Upper lobe of left lung (tissue), 4 donors: ENCODE results near the gene GNAI1.

Experiments used
- CTCF ChIP-seq, 6 experiments: fragments of 450-650 bp in 4 of 6; fragments of 200-600 bp in 2 of 6; sonication (generic) in 2 of 6; IDR thresholded peaks; one replicate each; pipeline ENCODE4 v1.5.1; 2016 to 2019; ENCODE audit warnings: antibody characterized with exemption in 6 of 6
- EP300 ChIP-seq, 4 donors: sonication (generic); formaldehyde crosslinking; IDR thresholded peaks; one replicate each; pipeline ENCODE4 v1.5.1; 2017; ENCODE audit warnings: antibody characterized with exemption in 4 of 4, control low read depth in 2 of 4
- POLR2A ChIP-seq, 4 donors: fragments of 450-650 bp; IDR thresholded peaks; one replicate each; pipeline ENCODE4 v1.5.1; 2016 to 2017; ENCODE audit warnings: antibody characterized with exemption in 4 of 4, mild to moderate bottlenecking in 2 of 4
- POLR2AphosphoS5 ChIP-seq, 2 donors: sonication (generic); formaldehyde crosslinking; IDR thresholded peaks; one replicate each; pipeline ENCODE4 v1.5.1; 2017; ENCODE audit warnings: antibody characterized with exemption in 2 of 2

GRCh38 chr7:80204454-80204853 lies 69.8 kb downstream of the GNAI1 start:
- TF ChIP-seq POLR2AphosphoS5 (IDR thresholded peaks at IDR 0.05) = no peak
- no peak for TF ChIP-seq CTCF (IDR thresholded peaks at IDR 0.05)
- TF ChIP-seq POLR2A (IDR thresholded peaks at IDR 0.05) = no peak
- no peak for TF ChIP-seq EP300 (IDR thresholded peaks at IDR 0.05)
